ENCODE measurements around the gene EIF1AX. TPM values are rescaled to one million over a fixed set of nuclear protein-coding genes. Genes with fewer than 3 reads are reported as not detected.

EIF1AX gene, protein sequence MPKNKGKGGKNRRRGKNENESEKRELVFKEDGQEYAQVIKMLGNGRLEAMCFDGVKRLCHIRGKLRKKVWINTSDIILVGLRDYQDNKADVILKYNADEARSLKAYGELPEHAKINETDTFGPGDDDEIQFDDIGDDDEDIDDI
- 16.9 and 35.4 TPM in 2 replicates for total RNA-seq

DNA sequence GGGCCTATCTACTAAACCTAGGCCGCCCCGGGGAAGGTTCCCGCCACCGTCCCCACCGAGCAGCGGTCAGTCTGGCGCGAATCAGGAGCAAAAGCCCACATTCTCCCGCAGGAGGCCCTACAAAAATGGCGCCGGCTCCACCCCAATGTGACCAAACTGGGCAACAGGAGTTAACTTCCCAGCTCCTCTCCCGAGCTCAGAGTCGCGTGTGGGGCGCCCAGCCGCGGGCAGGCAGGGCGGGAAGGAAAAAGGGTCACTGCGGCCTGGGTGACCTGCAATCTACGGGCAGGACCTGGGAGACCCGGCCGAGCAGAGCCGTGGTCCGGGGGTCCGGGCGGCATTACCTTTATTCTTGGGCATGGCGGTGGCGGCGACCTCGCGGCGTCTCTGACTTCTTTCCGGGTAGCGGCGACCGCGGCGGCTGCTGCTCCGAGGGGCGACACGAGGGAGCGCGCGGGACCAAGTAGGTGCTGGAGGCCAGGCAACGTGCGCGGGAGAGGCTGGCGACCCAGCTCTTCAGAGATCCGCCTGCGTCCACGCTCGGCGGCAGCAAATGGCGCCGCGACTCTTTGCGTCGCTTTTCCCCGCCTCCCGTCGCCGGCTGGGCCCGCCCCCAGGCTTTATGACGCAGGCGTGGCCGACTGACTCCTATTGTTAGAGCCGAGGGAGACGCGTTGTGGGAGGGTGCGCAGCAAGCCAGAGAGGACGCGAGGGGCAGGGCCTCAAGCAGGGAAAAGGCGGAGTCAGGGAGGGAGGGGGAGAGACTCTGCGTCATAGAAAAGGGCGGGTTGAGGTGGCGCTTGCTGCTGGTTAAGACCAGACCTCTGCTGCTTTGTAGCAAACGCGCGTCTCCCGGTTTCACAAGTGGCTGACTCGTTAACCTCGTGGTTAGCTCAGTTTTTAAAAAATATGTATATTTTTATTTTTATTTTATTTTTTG, at the start of gene EIF1AX:
TSS of gene EIF1AX (minus strand) at position 558 of the 940 bp plus-strand sequence. CDS start at position 360, 198 bp downstream.

DNA sequence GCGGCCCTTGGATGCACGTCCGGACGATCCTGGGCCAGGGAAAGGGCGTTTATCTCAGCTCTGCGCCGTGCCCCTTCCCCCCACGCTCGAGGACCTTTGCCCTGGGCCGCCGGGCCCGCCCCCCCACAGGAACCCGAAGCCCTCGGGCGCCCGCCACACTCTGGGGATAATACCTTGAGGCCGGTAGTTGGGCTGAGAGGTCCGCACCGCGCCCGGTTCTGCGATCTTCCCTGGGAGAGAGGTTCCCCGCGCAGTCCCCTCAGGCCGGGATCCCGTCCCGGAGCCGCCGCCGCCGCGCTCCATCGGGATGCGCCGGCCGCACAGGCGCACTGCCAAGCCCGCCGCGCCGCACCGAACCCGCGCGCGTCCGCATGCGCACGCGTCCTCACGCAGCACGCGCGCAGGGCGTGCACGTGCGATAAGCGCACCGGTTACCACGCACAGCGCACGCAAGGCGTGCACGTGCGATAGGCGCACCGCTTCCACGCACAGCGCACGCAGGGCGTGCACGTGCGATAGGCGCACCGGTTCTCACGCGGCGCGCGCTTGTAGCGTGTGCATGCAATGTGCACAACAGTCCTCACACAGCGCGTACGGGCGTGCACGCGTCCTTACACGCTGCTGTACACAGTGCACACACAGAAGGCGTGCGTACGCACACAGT, 24.9 kb downstream of the EIF1AX start, which contains the start of gene MAP7D2:
TSS of gene MAP7D2 (minus strand) at position 331 of the 664 bp plus-strand sequence. CDS start at position 303, 28 bp downstream.

Other genes with a start within 250 kb of the EIF1AX start
- 3.4 and 4.5 TPM in 2 replicates for gene BCLAF3, start 150.8 kb downstream of the EIF1AX start, total RNA-seq
- gene MAP7D2, start 24.9 kb downstream of the EIF1AX start, total RNA-seq = under 0.01 and 0.09 TPM in 2 replicates
- 94.1 and 102 TPM in 2 replicates for gene RPS6KA3, start 125.1 kb upstream of the EIF1AX start, total RNA-seq

All from dermis lymphatic vessel endothelial cell (primary cell).